Measurements from ENCODE around the gene CLDN4. TPM values are rescaled to one million over a fixed set of nuclear protein-coding genes. Genes with fewer than 3 reads are reported as not detected.

CLDN4 gene
- total RNA-seq, 1 experiment from 2014 or later, result 234 TPM

DNA sequence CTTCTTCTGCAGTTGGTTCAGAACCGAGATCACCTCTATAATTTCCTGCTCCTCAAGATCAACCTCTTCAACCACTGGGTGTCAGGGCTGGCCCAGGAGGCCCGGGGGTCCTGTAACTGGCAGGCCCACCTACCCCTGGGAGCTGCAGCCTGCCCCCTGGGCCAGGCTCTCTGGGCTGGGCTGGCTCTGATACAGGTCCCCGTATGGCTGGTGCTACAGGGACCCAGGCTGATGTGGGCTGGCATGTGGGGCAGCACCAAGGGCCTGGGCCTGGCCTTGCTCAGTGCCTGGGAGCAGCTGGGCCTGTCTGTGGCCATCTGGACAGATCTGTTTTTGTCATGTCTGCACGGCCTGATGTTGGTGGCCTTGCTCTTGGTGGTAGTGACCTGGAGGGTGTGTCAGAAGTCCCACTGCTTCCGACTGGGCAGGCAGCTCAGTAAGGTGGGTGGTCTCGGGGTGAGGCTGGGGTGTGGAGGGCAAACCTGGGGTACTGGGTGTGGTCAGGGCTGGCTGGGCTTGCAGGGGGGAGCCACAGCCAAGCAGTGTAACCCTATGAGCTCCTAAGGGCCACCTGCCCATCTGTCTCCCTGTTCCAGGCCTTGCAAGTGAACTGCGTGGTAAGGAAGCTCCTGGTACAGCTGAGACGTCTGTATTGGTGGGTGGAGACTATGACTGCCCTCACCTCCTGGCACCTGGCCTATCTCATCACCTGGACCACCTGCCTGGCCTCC, 34.4 kb downstream of the CLDN4 start:
- ChIA-PET RAD21 (ENCODE audit: low non-redundant PET in 1 of 2, low total read pairs in 2 of 2, uncharacterized antibody in 2 of 2, unreplicated experiment in 2 of 2) (no interaction called here), POLR2A (no interaction called here), CTCF (interaction anchor here (2.3 to 2.8 kb wide), 2 partner anchors 11 to 161 kb away, joined by 6 to 23 read pairs; no protein-coding TSS in a partner anchor)
- H3K4me3 ChIP-seq (replicated peaks in 1 of 2; ENCODE audit: low read depth in 1 of 2, low read length in 2 of 2), result no peak overlapping the region
- H3K4me2 ChIP-seq (ENCODE audit: low read length), result no peak overlapping the region
- TF ChIP-seq SRF (IDR thresholded peaks at IDR 0.05; ENCODE audit: low read depth) (no peak), CTCF (IDR thresholded peaks at IDR 0.05 in 2 of 3, conservative IDR thresholded peaks at IDR 0.05 in 1 of 3; ENCODE audit: borderline replicate concordance in 1 of 3, insufficient read depth in 1 of 3, low read depth in 2 of 3, low read length in 2 of 3) (no peak), RAD21 (IDR thresholded peaks at IDR 0.05; ENCODE audit: low read depth) (no peak), EZH2 (IDR thresholded peaks at IDR 0.05) (no peak), SP1 (IDR thresholded peaks at IDR 0.05; ENCODE audit: low read depth) (no peak), ELF1 (IDR thresholded peaks at IDR 0.05; ENCODE audit: borderline replicate concordance, low read depth) (no peak), ZNF274 (IDR thresholded peaks at IDR 0.05; ENCODE audit: low read depth, low read length) (no peak), YY1 (IDR thresholded peaks at IDR 0.05; ENCODE audit: extremely low read depth, insufficient replicate concordance, low read depth, low read length) (no peak)
- TF ChIP-seq, protein P1, sequence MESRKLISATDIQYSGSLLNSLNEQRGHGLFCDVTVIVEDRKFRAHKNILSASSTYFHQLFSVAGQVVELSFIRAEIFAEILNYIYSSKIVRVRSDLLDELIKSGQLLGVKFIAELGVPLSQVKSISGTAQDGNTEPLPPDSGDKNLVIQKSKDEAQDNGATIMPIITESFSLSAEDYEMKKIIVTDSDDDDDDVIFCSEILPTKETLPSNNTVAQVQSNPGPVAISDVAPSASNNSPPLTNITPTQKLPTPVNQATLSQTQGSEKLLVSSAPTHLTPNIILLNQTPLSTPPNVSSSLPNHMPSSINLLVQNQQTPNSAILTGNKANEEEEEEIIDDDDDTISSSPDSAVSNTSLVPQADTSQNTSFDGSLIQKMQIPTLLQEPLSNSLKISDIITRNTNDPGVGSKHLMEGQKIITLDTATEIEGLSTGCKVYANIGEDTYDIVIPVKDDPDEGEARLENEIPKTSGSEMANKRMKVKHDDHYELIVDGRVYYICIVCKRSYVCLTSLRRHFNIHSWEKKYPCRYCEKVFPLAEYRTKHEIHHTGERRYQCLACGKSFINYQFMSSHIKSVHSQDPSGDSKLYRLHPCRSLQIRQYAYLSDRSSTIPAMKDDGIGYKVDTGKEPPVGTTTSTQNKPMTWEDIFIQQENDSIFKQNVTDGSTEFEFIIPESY (IDR thresholded peaks at IDR 0.05; ENCODE audit: extremely low read depth, insufficient replicate concordance, low read length), result no peak
- no peaks in the 10 kb centered on the region for H3K36me3 ChIP-seq (ENCODE audit: control insufficient read depth in 1 of 2, insufficient read depth in 2 of 2, low read length in 2 of 2)
- H3K27me3 ChIP-seq (ENCODE audit: insufficient read depth, low read length), result no peaks in the 10 kb centered on the region
- H3K27ac ChIP-seq (ENCODE audit: low read depth, low read length), result no peak overlapping the region; the same call in 1 of the 2 replicates
- intact Hi-C loops (cut with micrococcal nuclease), result no loop called here
- ATAC-seq, result no peak
- no TSS peak for BruUV-seq (replicated peaks)
- no peaks in the 10 kb centered on the region for H3K9me3 ChIP-seq (ENCODE audit: control insufficient read depth in 1 of 2, insufficient read depth in 1 of 2, low read depth in 1 of 2, low read length in 2 of 2)
- no peaks in the 10 kb centered on the region for H3K9me2 ChIP-seq (ENCODE audit: insufficient read depth)
- no peak overlapping the region for H3K9ac ChIP-seq (ENCODE audit: low read length)
- DNase-seq (ENCODE audit: low read depth, low spot score), result no peak
- no peak overlapping the region for H2AFZ ChIP-seq (ENCODE audit: low read depth, low read length, poor library complexity, severe bottlenecking)
- no peaks in the 10 kb centered on the region for H4K20me1 ChIP-seq (ENCODE audit: insufficient read depth)
- no peaks in the 10 kb centered on the region for H3K79me2 ChIP-seq (ENCODE audit: insufficient read depth, low read length)
- H3K4me1 ChIP-seq (ENCODE audit: control insufficient read depth in 1 of 2, insufficient read depth in 2 of 2, low read length in 2 of 2), result no peaks in the 10 kb centered on the region

Data from HCT116 (cell line).